Stimulated activated naive CD8-positive, alpha-beta T cell treated with anti-CD3 and anti-CD28 coated beads, Interleukin-15, amount 100 ng/mL, for 72 hours (primary cell): ENCODE data around the gene OPCML.

Experiments
- ATAC-seq: fragments of 150-1000 bp; cut with Tn5 transposase; 2 replicates; pipeline ENCODE4 v1.10.0; 2021; ENCODE audit warnings: mild to moderate bottlenecking, moderate library complexity
- DNase-seq, 2 donors: peaks; one replicate each; pipeline ENCODE4 v3.0.0; 2021 to 2022
- H3K27ac Mint-ChIP-seq, 2 donors: one replicate each; pipeline ENCODE4 v1.8.0; 2022; ENCODE audit warnings: mild to moderate bottlenecking in 2 of 2, mixed read lengths in 2 of 2, moderate library complexity in 2 of 2
- H3K27me3 Mint-ChIP-seq: one replicate; pipeline ENCODE4 v1.8.0; 2022; ENCODE audit warnings: mixed read lengths
- H3K4me1 Mint-ChIP-seq: one replicate; pipeline ENCODE4 v1.8.0; 2022; ENCODE audit warnings: mild to moderate bottlenecking, mixed read lengths
- H3K4me3 Mint-ChIP-seq, 2 donors: one replicate each; pipeline ENCODE4 v1.8.0; 2022; ENCODE audit warnings: mild to moderate bottlenecking in 2 of 2, mixed read lengths in 2 of 2, moderate library complexity in 1 of 2
- H3K9me3 Mint-ChIP-seq, 2 donors: one replicate each; pipeline ENCODE4 v1.8.0; 2022; ENCODE audit warnings: mixed read lengths in 2 of 2

The OPCML gene

GRCh38 chr11:132792341-132793140 lies 739.8 kb downstream of the OPCML start:
- no peaks in the 10 kb centered on the region for H3K4me1 Mint-ChIP-seq
- H3K27ac Mint-ChIP-seq, result no peak overlapping the region
- H3K4me3 Mint-ChIP-seq, result no peak overlapping the region
- peaks cover 10% of the 10 kb centered on the region for H3K27me3 Mint-ChIP-seq
- ATAC-seq, result peak; percentile 33
- H3K9me3 Mint-ChIP-seq, result no peaks in the 10 kb centered on the region
- no peak for DNase-seq

- ATAC-seq, result no peak
- Mint-ChIP-seq H3K4me3 (no peak overlapping the region), H3K9me3 (no peaks in the 10 kb centered on the region), H3K27ac (no peak overlapping the region), H3K27me3 (peaks cover 10% of the 10 kb centered on the region), H3K4me1 (no peaks in the 10 kb centered on the region)
- no peak for DNase-seq
These were observed 741.3 kb downstream of the OPCML start for GRCh38 chr11:132790971-132791370.

- Mint-ChIP-seq H3K27ac (no peak overlapping the region), H3K27me3 (peaks cover 10% of the 10 kb centered on the region)
- ATAC-seq, result no peak
These were observed 741.8 kb downstream of the OPCML start for GRCh38 chr11:132790466-132790865.

GRCh38 chr11:132788816-132789325 lies 743.4 kb downstream of the OPCML start:
- Mint-ChIP-seq H3K27me3 (peaks cover 3% of the 10 kb centered on the region), H3K4me3 (no peak overlapping the region), H3K9me3 (no peaks in the 10 kb centered on the region), H3K4me1 (no peaks in the 10 kb centered on the region), H3K27ac (no peak overlapping the region)
- DNase-seq, result no peak
- no peak for ATAC-seq

More at GRCh38 chr11:132790466-132790865, 741.8 kb downstream of the OPCML start:
- no peak overlapping the region for H3K4me3 Mint-ChIP-seq
- DNase-seq, result no peak
- H3K4me1 Mint-ChIP-seq, result no peaks in the 10 kb centered on the region
- no peaks in the 10 kb centered on the region for H3K9me3 Mint-ChIP-seq

- ATAC-seq (no peak), DNase-seq (no peak)
- no peaks in the 10 kb centered on the region for H3K9me3 Mint-ChIP-seq
- no peak overlapping the region for H3K4me3 Mint-ChIP-seq
- H3K4me1 Mint-ChIP-seq, result no peaks in the 10 kb centered on the region
- no peaks in the 10 kb centered on the region for H3K27me3 Mint-ChIP-seq
- no peak overlapping the region for H3K27ac Mint-ChIP-seq
These were observed 746.4 kb downstream of the OPCML start for GRCh38 chr11:132785878-132786277.

- no peaks in the 10 kb centered on the region for H3K27me3 Mint-ChIP-seq
- no peaks in the 10 kb centered on the region for H3K9me3 Mint-ChIP-seq
- H3K4me3 Mint-ChIP-seq, result no peak overlapping the region
- no peaks in the 10 kb centered on the region for H3K4me1 Mint-ChIP-seq
- DNase-seq (no peak), ATAC-seq (no peak)
- H3K27ac Mint-ChIP-seq, result no peak overlapping the region
These were observed 747.9 kb downstream of the OPCML start for GRCh38 chr11:132784441-132784840.

GRCh38 chr11:132782102-132782501 lies 750.2 kb downstream of the OPCML start:
- no peaks in the 10 kb centered on the region for H3K9me3 Mint-ChIP-seq
- H3K27me3 Mint-ChIP-seq, result no peaks in the 10 kb centered on the region
- peaks cover 6% of the 10 kb centered on the region for H3K4me1 Mint-ChIP-seq
- H3K4me3 Mint-ChIP-seq, result no peak overlapping the region
- no peak overlapping the region for H3K27ac Mint-ChIP-seq
- DNase-seq (no peak), ATAC-seq (no peak)

- Mint-ChIP-seq H3K4me1 (peaks cover 15% of the 10 kb centered on the region), H3K4me3 (no peak overlapping the region), H3K27me3 (no peaks in the 10 kb centered on the region), H3K27ac (no peak overlapping the region), H3K9me3 (no peaks in the 10 kb centered on the region)
- DNase-seq (no peak), ATAC-seq (no peak)
These were observed 752.3 kb downstream of the OPCML start for GRCh38 chr11:132780046-132780445.

GRCh38 chr11:132779497-132779896 lies 752.8 kb downstream of the OPCML start:
- ATAC-seq (no peak), DNase-seq (no peak)
- Mint-ChIP-seq H3K4me1 (peaks cover 15% of the 10 kb centered on the region), H3K27ac (no peak overlapping the region), H3K27me3 (no peaks in the 10 kb centered on the region), H3K9me3 (no peaks in the 10 kb centered on the region), H3K4me3 (no peak overlapping the region)

GRCh38 chr11:132777067-132777975 lies 755.0 kb downstream of the OPCML start:
- H3K27ac Mint-ChIP-seq, result peak overlapping the region in 1 of 2 donors; percentile 28
- no peaks in the 10 kb centered on the region for H3K27me3 Mint-ChIP-seq
- peaks cover 30% of the 10 kb centered on the region for H3K4me1 Mint-ChIP-seq
- no peak overlapping the region for H3K4me3 Mint-ChIP-seq
- DNase-seq (no peak), ATAC-seq (no peak)
- H3K9me3 Mint-ChIP-seq, result no peaks in the 10 kb centered on the region

GRCh38 chr11:132773751-132774150 lies 758.5 kb downstream of the OPCML start:
- DNase-seq, result no peak
- H3K9me3 Mint-ChIP-seq, result no peaks in the 10 kb centered on the region
- H3K4me3 Mint-ChIP-seq, result no peak overlapping the region

GRCh38 chr11:132772703-132773545 lies 759.4 kb downstream of the OPCML start:
- Mint-ChIP-seq H3K4me1 (peaks cover 34% of the 10 kb centered on the region), H3K27ac (peak overlapping the region; percentile 71 to 91), H3K9me3 (no peaks in the 10 kb centered on the region), H3K27me3 (peaks cover 20% of the 10 kb centered on the region), H3K4me3 (peak overlapping the region; percentile 65 to 70)
- peak; percentile 78 for ATAC-seq
- peak in 1 of 2 donors; percentile 13 for DNase-seq

More at GRCh38 chr11:132773751-132774150, 758.5 kb downstream of the OPCML start:
- no peak for ATAC-seq
- Mint-ChIP-seq H3K4me1 (peaks cover 34% of the 10 kb centered on the region), H3K27ac (peak overlapping the region in 1 of 2 donors; percentile 54), H3K27me3 (peaks cover 20% of the 10 kb centered on the region)

GRCh38 chr11:132771746-132772145 lies 760.6 kb downstream of the OPCML start:
- Mint-ChIP-seq H3K27me3 (peaks cover 20% of the 10 kb centered on the region), H3K4me3 (no peak overlapping the region), H3K4me1 (peaks cover 25% of the 10 kb centered on the region), H3K27ac (no peak overlapping the region), H3K9me3 (no peaks in the 10 kb centered on the region)
- ATAC-seq (no peak), DNase-seq (no peak)

- Mint-ChIP-seq H3K4me3 (no peak overlapping the region), H3K4me1 (peaks cover 19% of the 10 kb centered on the region), H3K27ac (no peak overlapping the region), H3K9me3 (no peaks in the 10 kb centered on the region), H3K27me3 (peaks cover 20% of the 10 kb centered on the region)
- DNase-seq (no peak), ATAC-seq (no peak)
These were observed 761.3 kb downstream of the OPCML start for GRCh38 chr11:132770829-132771530.
